BJ (cell line): ENCODE results near the gene TMEM30B. TPM values are rescaled to one million over a fixed set of nuclear protein-coding genes. Genes with fewer than 3 reads are reported as not detected.

Experiments used
- CTCF ChIA-PET: fragments of 350-600 bp; formaldehyde crosslinking; extraction: SDS; loops from one replicate; lab custom pipeline; 2021; ENCODE audit warnings: antibody characterized with exemption, inconsistent platforms; lab: Yijun Ruan, JAX
- POLR2A ChIA-PET: fragments of 300-600 bp; sonication (Branson Sonifier 250); formaldehyde crosslinking; extraction: SDS; loops from one replicate; lab custom pipeline; 2021; ENCODE audit warnings: antibody characterized with exemption; lab: Charles Lee
- DNase-seq: peaks from one replicate; pipeline ENCODE4 v3.0.0-alpha.2; 2011; ENCODE audit warnings: low read depth
- H3K27me3 ChIP-seq: 2 replicates; pipeline ENCODE4 v1.6.0; 2011; ENCODE audit warnings: low read length; ENCODE audit not compliant: control insufficient read depth, insufficient read depth
- H3K36me3 ChIP-seq: 2 replicates; pipeline ENCODE4 v1.5.1; 2011; ENCODE audit warnings: low read length; ENCODE audit not compliant: control insufficient read depth, insufficient read depth
- H3K4me3 ChIP-seq: 2 replicates; pipeline ENCODE4 v1.5.1; 2011; ENCODE audit warnings: low read depth, mild to moderate bottlenecking, control low read depth, low read length
- CTCF ChIP-seq: IDR thresholded peaks from 2 replicates; pipeline ENCODE4 v1.5.1; 2011; ENCODE audit warnings: low read depth, mild to moderate bottlenecking, control low read depth, inconsistent platforms, low read length, moderate library complexity; ENCODE audit not compliant: insufficient read depth
- polyA plus RNA-seq: library from polyadenylated mRNA; depleted of rRNA; stranded (reverse); fragments of >200 nt; gene quantifications from 2 replicates; pipeline ENCODE4 v1.2.3, GENCODE V29; 2011

The TMEM30B gene
- polyA plus RNA-seq, 1 experiment = 0.32 TPM

GRCh38 chr14:61262082-61262481 is 19.1 kb downstream of the TMEM30B start:
- TF ChIP-seq CTCF = no peak
- ChIA-PET POLR2A (interaction anchor here (0.5 kb wide), 1 partner anchor 486 kb away, joined by 5 read pairs; no protein-coding TSS in a partner anchor), CTCF (interaction anchor here (1.2 kb wide), 1 partner anchor 23 kb away, joined by 3 read pairs; no protein-coding TSS in a partner anchor)
- Histone ChIP-seq H3K27me3 (no peaks in the 10 kb centered on the region), H3K36me3 (no peaks in the 10 kb centered on the region), H3K4me3 (no peak overlapping the region)
- no peak for DNase-seq

DNA sequence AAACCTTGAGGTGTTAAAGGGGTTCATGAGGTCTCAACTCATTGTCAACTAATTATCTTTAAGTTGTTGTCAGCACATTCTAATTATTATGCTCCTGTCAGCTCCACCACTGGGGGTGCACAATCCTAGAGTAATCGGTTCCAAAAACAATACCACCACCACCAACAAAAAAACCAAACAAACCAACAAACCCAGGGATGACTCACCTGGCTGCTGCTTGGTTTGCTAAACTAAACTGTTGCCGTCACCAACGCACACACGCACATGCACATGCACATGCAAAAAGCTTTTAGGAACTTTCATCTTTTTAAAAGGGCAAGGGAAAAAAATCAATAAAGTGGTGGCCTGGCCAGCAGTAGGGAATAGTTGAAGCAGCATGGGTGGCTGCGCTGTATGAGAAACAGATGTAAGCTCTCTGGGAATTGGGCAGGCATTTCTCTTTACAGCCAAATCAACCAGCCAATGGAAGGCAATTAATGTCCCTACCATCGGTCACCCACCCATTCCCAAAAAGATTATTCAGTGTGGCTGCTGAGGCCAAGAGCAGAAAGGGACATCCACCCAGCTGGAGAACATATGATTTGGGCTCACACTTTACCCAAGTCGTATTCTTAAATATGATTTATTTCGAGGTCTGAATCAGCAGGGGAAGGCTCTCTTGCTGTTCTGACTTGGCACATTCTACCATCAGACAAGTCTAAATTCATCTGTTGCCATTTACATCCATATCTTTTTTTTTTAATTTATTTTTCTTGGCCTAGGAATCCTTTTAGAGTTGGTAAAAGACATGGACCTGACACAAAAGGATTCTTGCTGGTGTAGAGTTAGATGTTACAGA is 20.0 kb downstream of the TMEM30B start:
- DNase-seq = peak; percentile 89
- TF ChIP-seq CTCF = peak; percentile 18; the same call in 1 of the 2 replicates
- no peaks in the 10 kb centered on the region for H3K36me3 ChIP-seq
- H3K27me3 ChIP-seq = no peaks in the 10 kb centered on the region
- ChIA-PET POLR2A (no interaction called here), CTCF (interaction anchor here (0.6 to 1.4 kb wide), 4 partner anchors 8 to 24 kb away, joined by 3 to 4 read pairs (median 3); no protein-coding TSS in a partner anchor)
- no peak overlapping the region for H3K4me3 ChIP-seq

DNA sequence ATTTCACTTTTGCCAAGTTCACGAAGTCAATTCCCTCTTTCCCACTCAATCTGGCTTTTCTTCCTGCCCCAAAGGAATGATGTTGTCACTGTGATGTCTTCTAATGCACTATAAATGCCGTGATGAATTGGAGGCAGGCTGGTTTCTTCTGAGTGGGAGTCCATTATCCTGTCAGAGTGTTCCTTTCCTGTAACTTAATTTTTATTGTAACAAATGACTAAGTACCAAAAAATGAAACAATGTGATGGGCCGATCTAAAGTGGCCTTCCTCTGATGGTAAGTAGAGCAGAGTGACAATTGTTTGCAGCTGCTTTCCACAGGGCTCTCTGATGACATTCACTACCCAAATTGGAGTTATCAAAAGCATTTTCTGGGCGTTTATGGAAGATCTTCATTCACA is 22.2 kb downstream of the TMEM30B start:
- no peaks in the 10 kb centered on the region for H3K36me3 ChIP-seq
- H3K27me3 ChIP-seq = no peaks in the 10 kb centered on the region
- H3K4me3 ChIP-seq = no peak overlapping the region
- DNase-seq = peak; percentile 98
- ChIA-PET POLR2A (no interaction called here), CTCF (interaction anchor here (0.6 to 1.0 kb wide), 6 partner anchors 10 to 993 kb away, joined by 3 to 5 read pairs (median 3); no protein-coding TSS in a partner anchor)
- no peak for TF ChIP-seq CTCF

DNA sequence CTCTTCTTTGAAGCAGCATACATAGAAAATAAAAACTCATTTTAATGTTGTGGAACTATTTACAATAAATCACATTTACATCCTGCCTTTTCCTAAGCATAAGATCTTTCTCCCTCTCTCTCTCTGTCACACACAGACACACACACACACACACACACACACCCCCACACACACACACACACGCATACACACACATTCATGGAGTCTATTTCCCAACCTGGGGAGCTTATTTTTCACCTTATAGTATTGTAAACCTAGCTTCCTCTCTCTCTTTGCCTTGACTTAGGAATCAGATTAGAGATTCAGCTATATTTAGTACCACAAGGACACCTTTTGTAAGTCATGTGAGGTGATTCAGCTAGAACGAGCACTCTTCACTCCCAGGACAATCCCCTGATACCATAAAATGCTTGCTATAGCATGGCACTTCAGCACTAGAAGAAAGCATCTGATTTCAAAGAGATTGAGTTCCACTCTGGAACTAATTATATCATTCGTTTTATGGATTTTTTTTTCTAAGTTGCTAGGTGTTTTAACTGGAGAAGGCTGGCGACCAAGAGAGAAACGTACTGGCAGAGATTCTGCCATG is 23.6 kb downstream of the TMEM30B start:
- no peak for TF ChIP-seq CTCF
- CTCF ChIA-PET = interaction anchor here (0.6 to 1.0 kb wide), 6 partner anchors 26 to 908 kb away, joined by 3 to 4 read pairs (median 3); no protein-coding TSS in a partner anchor

More for the DNA sequence above, 23.6 kb downstream of the TMEM30B start:
- DNase-seq = no peak
- Histone ChIP-seq H3K36me3 (no peaks in the 10 kb centered on the region), H3K27me3 (no peaks in the 10 kb centered on the region), H3K4me3 (no peak overlapping the region)
- POLR2A ChIA-PET = interaction anchor here (0.6 kb wide), 1 partner anchor 100 kb away, joined by 3 read pairs; no protein-coding TSS in a partner anchor
